BJ (cell line): ENCODE results near the gene DIS3L2. TPM values are rescaled to one million over a fixed set of nuclear protein-coding genes. Genes with fewer than 3 reads are reported as not detected.

ENCODE experiments used
- CTCF ChIA-PET: fragments of 350-600 bp; formaldehyde crosslinking; extraction: SDS; loops from one replicate; lab custom pipeline; 2021; ENCODE audit warnings: antibody characterized with exemption, inconsistent platforms; lab: Yijun Ruan, JAX
- POLR2A ChIA-PET: fragments of 300-600 bp; sonication (Branson Sonifier 250); formaldehyde crosslinking; extraction: SDS; loops from one replicate; lab custom pipeline; 2021; ENCODE audit warnings: antibody characterized with exemption; lab: Charles Lee
- DNase-seq: peaks from one replicate; pipeline ENCODE4 v3.0.0-alpha.2; 2011; ENCODE audit warnings: low read depth
- H3K27me3 ChIP-seq: 2 replicates; pipeline ENCODE4 v1.6.0; 2011; ENCODE audit warnings: low read length; ENCODE audit not compliant: control insufficient read depth, insufficient read depth
- H3K36me3 ChIP-seq: 2 replicates; pipeline ENCODE4 v1.5.1; 2011; ENCODE audit warnings: low read length; ENCODE audit not compliant: control insufficient read depth, insufficient read depth
- H3K4me3 ChIP-seq: 2 replicates; pipeline ENCODE4 v1.5.1; 2011; ENCODE audit warnings: low read depth, mild to moderate bottlenecking, control low read depth, low read length
- polyA plus RNA-seq: library from polyadenylated mRNA; depleted of rRNA; stranded (reverse); fragments of >200 nt; gene quantifications from 2 replicates; pipeline ENCODE4 v1.2.3, GENCODE V29; 2011
- TF ChIP-seq, protein P1 (sequence below): IDR thresholded peaks from 2 replicates; pipeline ENCODE4 v1.5.1; 2011; ENCODE audit warnings: low read depth, mild to moderate bottlenecking, control low read depth, inconsistent platforms, low read length, moderate library complexity; ENCODE audit not compliant: insufficient read depth

Gene DIS3L2
- polyA plus RNA-seq, 1 experiment = 12.4 TPM

DNA sequence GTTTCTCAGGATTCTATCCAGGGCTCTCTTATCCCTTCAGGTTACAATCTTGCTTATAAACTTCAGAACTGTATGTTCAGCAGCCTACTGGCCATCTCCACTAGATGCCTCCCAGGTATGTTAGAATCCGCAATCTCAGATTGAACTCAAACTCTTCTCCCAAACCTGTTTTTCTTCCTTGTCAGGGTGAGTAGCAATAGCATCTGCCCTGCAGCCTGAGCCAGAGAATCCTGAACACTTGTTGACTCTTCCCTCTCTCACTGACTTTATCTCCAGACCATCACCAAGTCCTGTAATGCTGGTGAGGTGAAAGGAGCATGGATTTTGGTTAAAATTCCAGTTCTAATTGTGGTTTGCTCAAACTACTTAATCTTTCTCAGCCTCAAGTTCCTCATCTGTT is 334.5 kb downstream of the DIS3L2 start:
- no peak for DNase-seq
- ChIA-PET CTCF (interaction anchor here (0.6 kb wide), 1 partner anchor 91 kb away, joined by 5 read pairs; no protein-coding TSS in a partner anchor), POLR2A (no interaction called here)
- Histone ChIP-seq H3K36me3 (0 out of 2 replicates have a peak, but pooled peaks cover 1% of the 10 kb centered on the region), H3K27me3 (no peaks in the 10 kb centered on the region), H3K4me3 (no peak overlapping the region)
- TF ChIP-seq, protein P1, sequence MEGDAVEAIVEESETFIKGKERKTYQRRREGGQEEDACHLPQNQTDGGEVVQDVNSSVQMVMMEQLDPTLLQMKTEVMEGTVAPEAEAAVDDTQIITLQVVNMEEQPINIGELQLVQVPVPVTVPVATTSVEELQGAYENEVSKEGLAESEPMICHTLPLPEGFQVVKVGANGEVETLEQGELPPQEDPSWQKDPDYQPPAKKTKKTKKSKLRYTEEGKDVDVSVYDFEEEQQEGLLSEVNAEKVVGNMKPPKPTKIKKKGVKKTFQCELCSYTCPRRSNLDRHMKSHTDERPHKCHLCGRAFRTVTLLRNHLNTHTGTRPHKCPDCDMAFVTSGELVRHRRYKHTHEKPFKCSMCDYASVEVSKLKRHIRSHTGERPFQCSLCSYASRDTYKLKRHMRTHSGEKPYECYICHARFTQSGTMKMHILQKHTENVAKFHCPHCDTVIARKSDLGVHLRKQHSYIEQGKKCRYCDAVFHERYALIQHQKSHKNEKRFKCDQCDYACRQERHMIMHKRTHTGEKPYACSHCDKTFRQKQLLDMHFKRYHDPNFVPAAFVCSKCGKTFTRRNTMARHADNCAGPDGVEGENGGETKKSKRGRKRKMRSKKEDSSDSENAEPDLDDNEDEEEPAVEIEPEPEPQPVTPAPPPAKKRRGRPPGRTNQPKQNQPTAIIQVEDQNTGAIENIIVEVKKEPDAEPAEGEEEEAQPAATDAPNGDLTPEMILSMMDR = no peak

DNA sequence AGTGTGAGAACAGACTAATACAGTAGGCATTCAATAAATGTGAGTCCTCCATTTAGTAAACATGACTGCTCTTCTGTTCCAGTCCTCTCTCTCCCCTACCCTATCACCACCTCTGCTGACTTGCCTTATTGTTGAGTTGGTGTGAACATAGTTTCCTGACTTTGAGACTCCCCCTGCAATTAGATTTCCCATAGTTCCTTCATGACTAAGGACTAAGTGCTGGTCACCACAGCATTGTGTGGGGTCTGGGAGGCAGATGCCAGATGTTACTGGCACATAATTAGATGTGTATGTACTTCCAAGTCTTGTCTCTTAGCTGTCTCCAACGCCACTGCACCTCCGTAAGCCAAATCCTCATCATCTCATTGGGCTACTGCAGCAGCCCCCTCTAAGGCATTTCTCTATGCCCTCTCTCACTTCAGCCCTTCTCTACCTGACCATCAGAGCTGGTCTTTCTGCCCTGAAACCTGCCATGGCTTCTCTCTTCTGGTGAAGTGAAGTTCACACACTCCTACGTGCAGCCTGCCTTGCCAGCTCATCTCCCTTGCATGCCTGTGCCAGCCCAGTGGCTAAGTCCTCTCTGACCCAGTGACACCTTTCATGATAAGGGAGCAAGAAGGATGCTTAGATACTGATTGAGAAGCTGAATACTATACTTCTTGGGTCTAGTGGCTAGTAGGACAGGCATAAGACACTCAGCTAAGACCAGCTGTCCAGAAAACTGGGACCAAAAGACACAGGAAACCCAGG is 335.4 kb downstream of the DIS3L2 start:
- ChIA-PET POLR2A (no interaction called here), CTCF (interaction anchor here (0.9 to 1.4 kb wide), 2 partner anchors 8 to 31 kb away, joined by 3 to 6 read pairs; no protein-coding TSS in a partner anchor)
- Histone ChIP-seq H3K4me3 (no peak overlapping the region), H3K36me3 (0 out of 2 replicates have a peak, but pooled peaks cover 1% of the 10 kb centered on the region), H3K27me3 (no peaks in the 10 kb centered on the region)
- TF ChIP-seq, protein P1 = no peak
- DNase-seq = no peak

DNA sequence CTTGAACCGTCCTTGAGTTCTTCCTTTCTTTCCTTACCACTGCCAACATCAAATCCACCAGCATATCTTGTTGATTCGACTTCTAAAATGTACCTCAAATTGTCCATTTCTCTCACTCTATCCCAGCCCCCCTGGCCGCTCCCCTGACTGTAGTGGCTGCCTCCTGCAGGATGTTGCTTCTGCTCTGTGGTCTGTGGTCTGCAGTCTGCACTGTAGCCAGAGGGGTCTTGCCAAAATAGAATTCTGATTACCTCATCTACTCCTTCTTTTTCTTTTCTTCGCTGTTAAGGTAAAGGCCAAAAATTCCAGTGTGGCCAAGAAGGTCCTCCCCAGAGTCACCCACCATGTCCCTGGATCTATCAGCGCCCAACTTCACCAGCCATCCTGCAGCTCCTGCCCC is 337.6 kb downstream of the DIS3L2 start:
- Histone ChIP-seq H3K27me3 (no peaks in the 10 kb centered on the region), H3K4me3 (no peak overlapping the region), H3K36me3 (no peaks in the 10 kb centered on the region)
- CTCF ChIA-PET = interaction anchor here (0.7 to 2.1 kb wide), 2 partner anchors 338 to 373 kb away, joined by 4 to 6 read pairs; partner anchors contain the start of gene NPPC
- TF ChIP-seq, protein P1 = no peak
- no peak for DNase-seq
- POLR2A ChIA-PET = no interaction called here

DNA sequence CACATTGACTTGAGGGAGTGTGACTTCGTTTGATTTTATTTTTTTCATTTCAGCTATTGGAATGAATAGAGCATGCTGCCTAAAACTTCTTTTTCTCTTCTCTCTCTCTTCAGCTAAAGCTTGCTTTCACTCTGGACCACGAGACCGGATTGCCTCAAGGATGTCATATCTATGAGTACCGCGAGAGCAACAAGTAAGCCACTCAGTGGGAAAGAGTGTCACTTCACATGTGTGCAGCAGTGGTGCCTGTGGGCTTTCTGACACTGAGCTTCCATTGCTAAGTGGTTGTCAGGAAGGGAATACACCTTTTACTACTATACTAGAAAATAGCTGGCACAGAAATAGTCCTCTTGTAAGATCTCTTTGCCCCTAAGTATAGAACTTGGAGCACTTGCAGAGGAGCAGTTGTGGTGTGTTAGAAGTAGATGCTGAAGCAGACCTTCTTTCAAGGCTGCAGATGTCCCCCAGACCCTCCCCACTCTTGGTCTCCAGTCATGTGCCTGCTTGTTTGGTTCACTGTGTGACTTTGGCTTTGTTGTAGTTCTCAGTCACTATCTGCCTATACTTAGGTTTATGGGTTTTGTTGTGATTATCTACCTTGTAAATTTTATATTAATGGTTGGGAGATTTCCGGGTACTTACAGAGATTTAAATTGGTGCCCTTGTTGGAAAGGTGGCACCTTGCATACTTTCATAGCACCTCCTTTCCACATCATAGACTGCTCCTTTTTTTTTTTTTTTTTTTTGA is 338.6 kb downstream of the DIS3L2 start:
- TF ChIP-seq, protein P1 = no peak
- Histone ChIP-seq H3K4me3 (no peak overlapping the region), H3K27me3 (no peaks in the 10 kb centered on the region), H3K36me3 (no peaks in the 10 kb centered on the region)
- CTCF ChIA-PET = interaction anchor here (2.1 kb wide), 1 partner anchor 374 kb away, joined by 6 read pairs; the partner anchor contains the start of gene NPPC
- no peak for DNase-seq
- POLR2A ChIA-PET = no interaction called here

DNA sequence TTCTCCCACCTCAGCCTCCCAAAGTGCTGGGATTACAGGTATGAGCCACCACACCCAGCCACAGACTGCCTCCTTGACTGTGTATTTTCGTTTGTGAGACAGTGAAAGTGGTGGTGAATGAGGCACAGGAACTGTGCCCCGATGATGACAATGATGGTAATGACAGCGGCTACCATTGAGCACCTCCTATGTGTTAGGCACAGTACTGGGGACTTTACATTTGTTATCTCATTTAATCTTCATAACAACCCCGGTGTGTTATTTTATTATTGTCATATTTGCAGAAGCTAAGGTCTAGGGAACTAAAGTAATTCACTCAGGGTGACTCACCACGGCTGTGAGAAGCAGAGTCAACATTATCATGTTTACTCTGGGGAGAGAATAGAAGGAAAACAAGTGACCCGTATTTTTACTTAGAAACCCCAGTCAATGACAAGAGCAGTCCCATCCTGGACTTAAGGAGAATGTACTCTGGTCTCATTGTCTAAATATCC is 339.4 kb downstream of the DIS3L2 start:
- TF ChIP-seq, protein P1 = no peak
- Histone ChIP-seq H3K36me3 (no peaks in the 10 kb centered on the region), H3K27me3 (no peaks in the 10 kb centered on the region), H3K4me3 (no peak overlapping the region)
- no peak for DNase-seq
- POLR2A ChIA-PET = no interaction called here
- CTCF ChIA-PET = interaction anchor here (0.6 to 2.1 kb wide), 3 partner anchors 10 to 895 kb away, joined by 3 to 6 read pairs (median 3); partner anchors contain the start of gene NPPC
